ENCODE data around the gene SERPINE2.

Gene SERPINE2

DNA sequence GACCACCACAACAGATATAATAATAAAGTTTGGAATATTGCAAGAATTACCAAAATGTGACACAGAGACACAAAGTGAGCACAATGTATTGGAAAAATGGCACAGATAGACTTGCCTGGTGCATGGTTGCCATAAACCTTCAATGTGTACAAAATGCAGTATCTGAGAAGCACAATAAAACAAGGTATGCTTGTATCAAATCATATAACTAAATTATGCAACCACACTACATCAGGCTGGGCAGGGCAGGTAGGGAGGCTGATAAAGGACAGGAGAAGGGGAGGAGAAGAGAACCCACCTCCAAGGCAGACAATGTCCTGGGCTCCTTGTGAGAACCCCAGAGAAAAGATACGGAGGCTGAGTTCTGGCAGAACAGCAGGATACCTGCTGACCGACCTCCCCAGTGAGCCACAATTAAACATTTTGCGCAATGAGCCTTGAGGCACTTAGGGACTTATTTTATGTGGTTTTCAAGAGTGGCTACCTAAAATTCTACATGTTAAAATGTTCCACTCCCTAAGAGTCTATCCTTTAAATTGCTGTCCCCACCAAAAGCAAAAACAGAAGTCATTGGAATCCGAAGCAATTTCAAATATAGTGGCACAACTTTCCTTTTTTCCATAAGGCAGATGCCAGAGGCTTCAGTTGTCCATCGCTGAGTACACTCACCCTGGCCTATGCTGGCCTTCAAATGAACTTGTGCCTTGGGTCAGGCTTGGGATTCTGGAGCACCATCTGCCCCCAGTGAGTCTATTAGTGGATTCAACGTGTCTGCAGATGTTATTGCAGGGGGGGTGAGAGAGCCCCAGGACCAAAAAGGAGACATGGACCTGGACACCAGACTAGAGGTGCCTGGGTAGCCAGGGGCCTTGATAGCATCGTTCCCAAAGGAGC, 110.7 kb downstream of the SERPINE2 start:
- TF ChIP-seq GATA1 (IDR thresholded peaks at IDR 0.05; ENCODE audit: low read depth, low read length), result no peak
- no peak for TF ChIP-seq POLR2A (IDR thresholded peaks at IDR 0.05; ENCODE audit: low read length)
- no peak for DNase-seq

DNA sequence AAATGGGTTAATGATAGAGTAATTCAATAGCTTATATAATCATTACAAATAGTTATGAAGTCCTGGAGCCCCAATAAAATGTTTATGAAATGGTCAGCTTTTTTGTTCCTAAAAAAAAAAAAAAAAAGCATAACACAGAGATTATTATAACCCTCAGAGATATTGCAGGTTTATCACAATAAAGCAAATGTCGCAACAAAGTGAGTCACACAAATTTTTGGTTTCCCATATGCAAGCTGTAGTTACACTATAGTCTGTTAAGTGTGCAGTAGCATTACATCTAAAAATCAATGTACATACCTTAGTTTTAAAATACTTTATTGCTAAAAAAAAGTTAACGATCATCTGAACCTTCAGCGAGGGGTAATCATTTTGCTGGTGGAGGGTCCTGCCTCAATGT, 114.0 kb downstream of the SERPINE2 start:
- TF ChIP-seq POLR2A (IDR thresholded peaks at IDR 0.05; ENCODE audit: low read length) (no peak), GATA1 (IDR thresholded peaks at IDR 0.05; ENCODE audit: low read depth, low read length) (no peak)
- no peak for DNase-seq

All from erythroblast (primary cell).